ENCODE data around the gene FLYWCH2. TPM values are rescaled to one million over a fixed set of nuclear protein-coding genes. Genes with fewer than 3 reads are reported as not detected.
A peak's percentile ranks its signal among the peaks of the same experiment; 100 is the strongest.

Gene FLYWCH2
- total and polyA plus RNA-seq, 2 of the 13 experiments (the other 11 are each of a cell fraction or from before 2014, with no cell fraction given): 16.9 to 19.8 TPM

- TF ChIP-seq ARHGAP35 (CRISPR knock-in tag; IDR thresholded peaks at IDR 0.05; ENCODE audit: borderline replicate concordance) (no peak), CREBL2 (CRISPR knock-in tag; IDR thresholded peaks at IDR 0.05; ENCODE audit: borderline replicate concordance) (no peak), ELF4 (CRISPR knock-in tag; IDR thresholded peaks at IDR 0.05; ENCODE audit: borderline replicate concordance) (no peak), ZNF75D (CRISPR knock-in tag; IDR thresholded peaks at IDR 0.05; ENCODE audit: borderline replicate concordance) (no peak), SP1 (IDR thresholded peaks at IDR 0.05) (no peak), SP1 (CRISPR knock-in tag; IDR thresholded peaks at IDR 0.05) (0 out of 2 replicates have a peak, but pooled peaks have one; percentile 36), BORCS8-MEF2B (CRISPR knock-in tag; IDR thresholded peaks at IDR 0.05) (no peak), SMAD1 (CRISPR knock-in tag; IDR thresholded peaks at IDR 0.05; ENCODE audit: borderline replicate concordance, low read depth) (no peak), ZMYM4 (CRISPR knock-in tag; IDR thresholded peaks at IDR 0.05) (peak; percentile 37; the same call in 1 of the 2 replicates), RBFOX2 (IDR thresholded peaks at IDR 0.05; ENCODE audit: low read depth, low read length) (no peak), ZNF761 (CRISPR knock-in tag; conservative IDR thresholded peaks at IDR 0.05) (peak; percentile 70; the same call in 1 of the 2 replicates), POGZ (CRISPR knock-in tag; IDR thresholded peaks at IDR 0.05) (peak; percentile 29; the same call in 1 of the 2 replicates), DRAP1 (CRISPR knock-in tag; IDR thresholded peaks at IDR 0.05) (0 out of 2 replicates have a peak, but pooled peaks have one; percentile 21), SETDB1 (CRISPR knock-in tag; IDR thresholded peaks at IDR 0.05; ENCODE audit: borderline replicate concordance) (no peak), HNF4A (CRISPR knock-in tag; IDR thresholded peaks at IDR 0.05) (no peak), ZKSCAN1 (IDR thresholded peaks at IDR 0.05; ENCODE audit: low read length) (no peak), ZSCAN9 (CRISPR knock-in tag; IDR thresholded peaks at IDR 0.05; ENCODE audit: borderline replicate concordance) (peak; percentile 34; the same call in 1 of the 2 replicates), TOE1 (CRISPR knock-in tag; IDR thresholded peaks at IDR 0.05) (no peak), KDM2A (CRISPR knock-in tag; IDR thresholded peaks at IDR 0.05; ENCODE audit: borderline replicate concordance, low read depth) (peak; percentile 93), RXRA (CRISPR knock-in tag; IDR thresholded peaks at IDR 0.05) (peak; percentile 75)
- TF ChIP-seq, protein P1, sequence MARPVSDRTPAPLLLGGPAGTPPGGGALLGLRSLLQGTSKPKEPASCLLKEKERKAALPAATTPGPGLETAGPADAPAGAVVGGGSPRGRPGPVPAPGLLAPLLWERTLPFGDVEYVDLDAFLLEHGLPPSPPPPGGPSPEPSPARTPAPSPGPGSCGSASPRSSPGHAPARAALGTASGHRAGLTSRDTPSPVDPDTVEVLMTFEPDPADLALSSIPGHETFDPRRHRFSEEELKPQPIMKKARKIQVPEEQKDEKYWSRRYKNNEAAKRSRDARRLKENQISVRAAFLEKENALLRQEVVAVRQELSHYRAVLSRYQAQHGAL (CRISPR knock-in tag; IDR thresholded peaks at IDR 0.05; ENCODE audit: not compliant biosample characterization): no peak
- TF ChIP-seq, protein P2, sequence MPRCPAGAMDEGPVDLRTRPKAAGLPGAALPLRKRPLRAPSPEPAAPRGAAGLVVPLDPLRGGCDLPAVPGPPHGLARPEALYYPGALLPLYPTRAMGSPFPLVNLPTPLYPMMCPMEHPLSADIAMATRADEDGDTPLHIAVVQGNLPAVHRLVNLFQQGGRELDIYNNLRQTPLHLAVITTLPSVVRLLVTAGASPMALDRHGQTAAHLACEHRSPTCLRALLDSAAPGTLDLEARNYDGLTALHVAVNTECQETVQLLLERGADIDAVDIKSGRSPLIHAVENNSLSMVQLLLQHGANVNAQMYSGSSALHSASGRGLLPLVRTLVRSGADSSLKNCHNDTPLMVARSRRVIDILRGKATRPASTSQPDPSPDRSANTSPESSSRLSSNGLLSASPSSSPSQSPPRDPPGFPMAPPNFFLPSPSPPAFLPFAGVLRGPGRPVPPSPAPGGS (CRISPR knock-in tag; IDR thresholded peaks at IDR 0.05): no peak; the same call in 1 of the 2 replicates
- TF ChIP-seq, protein P3, sequence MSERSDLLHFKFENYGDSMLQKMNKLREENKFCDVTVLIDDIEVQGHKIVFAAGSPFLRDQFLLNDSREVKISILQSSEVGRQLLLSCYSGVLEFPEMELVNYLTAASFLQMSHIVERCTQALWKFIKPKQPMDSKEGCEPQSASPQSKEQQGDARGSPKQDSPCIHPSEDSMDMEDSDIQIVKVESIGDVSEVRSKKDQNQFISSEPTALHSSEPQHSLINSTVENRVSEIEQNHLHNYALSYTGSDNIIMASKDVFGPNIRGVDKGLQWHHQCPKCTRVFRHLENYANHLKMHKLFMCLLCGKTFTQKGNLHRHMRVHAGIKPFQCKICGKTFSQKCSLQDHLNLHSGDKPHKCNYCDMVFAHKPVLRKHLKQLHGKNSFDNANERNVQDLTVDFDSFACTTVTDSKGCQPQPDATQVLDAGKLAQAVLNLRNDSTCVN (CRISPR knock-in tag; IDR thresholded peaks at IDR 0.05; ENCODE audit: borderline replicate concordance): peak; percentile 49; the same call in 1 of the 2 replicates
- TF ChIP-seq, protein P4, sequence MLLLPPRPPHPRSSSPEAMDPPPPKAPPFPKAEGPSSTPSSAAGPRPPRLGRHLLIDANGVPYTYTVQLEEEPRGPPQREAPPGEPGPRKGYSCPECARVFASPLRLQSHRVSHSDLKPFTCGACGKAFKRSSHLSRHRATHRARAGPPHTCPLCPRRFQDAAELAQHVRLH (CRISPR knock-in tag; IDR thresholded peaks at IDR 0.05; ENCODE audit: borderline replicate concordance, low read depth): 0 out of 2 replicates have a peak, but pooled peaks have one; percentile 36
- TF ChIP-seq, protein P5, sequence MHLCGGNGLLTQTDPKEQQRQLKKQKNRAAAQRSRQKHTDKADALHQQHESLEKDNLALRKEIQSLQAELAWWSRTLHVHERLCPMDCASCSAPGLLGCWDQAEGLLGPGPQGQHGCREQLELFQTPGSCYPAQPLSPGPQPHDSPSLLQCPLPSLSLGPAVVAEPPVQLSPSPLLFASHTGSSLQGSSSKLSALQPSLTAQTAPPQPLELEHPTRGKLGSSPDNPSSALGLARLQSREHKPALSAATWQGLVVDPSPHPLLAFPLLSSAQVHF (CRISPR knock-in tag; IDR thresholded peaks at IDR 0.05): no peak
Measured at GRCh38 chr16:2904100-2904921, 21.3 kb downstream of the FLYWCH2 start (continued).

Data from HepG2 (cell line).